Transverse colon (tissue), 4 donors: Measurements from ENCODE around the gene ADAM23. TPM values are rescaled to one million over a fixed set of nuclear protein-coding genes. Genes with fewer than 3 reads are reported as not detected.

Experiments used
- DNase-seq: peaks from one replicate; pipeline ENCODE4 v3.0.0-alpha.2; 2019
- H3K27ac ChIP-seq, 4 donors: fragments of 200-600 bp; sonication (generic); 2 replicates each; pipeline ENCODE4 v1.5.1; 2016 to 2018; ENCODE audit warnings: inconsistent platforms in 4 of 4
- H3K27me3 ChIP-seq: fragments of 200-600 bp; sonication (generic); 2 replicates; pipeline ENCODE4 v1.5.1; 2017; ENCODE audit warnings: inconsistent platforms
- H3K36me3 ChIP-seq, 4 donors: fragments of 200-600 bp; sonication (generic); 2 replicates each; pipeline ENCODE4 v1.5.1; 2017 to 2019; ENCODE audit warnings: inconsistent platforms in 4 of 4
- H3K4me1 ChIP-seq, 4 donors: fragments of 200-600 bp; sonication (generic); 2 replicates each; pipeline ENCODE4 v1.5.1; 2017 to 2020; ENCODE audit warnings: inconsistent platforms in 4 of 4
- H3K4me3 ChIP-seq, 4 donors: fragments of 200-600 bp; sonication (generic); 1 replicate in 1 of 4; 2 replicates in 3 of 4; pipeline versions ENCODE4 v1.5.1 to v1.6.1; 2017 to 2019; ENCODE audit warnings: inconsistent platforms in 4 of 4
- H3K9me3 ChIP-seq, 2 donors: fragments of 200-600 bp; sonication (generic); 2 replicates each; pipeline ENCODE4 v1.5.1; 2017 to 2019; ENCODE audit warnings: inconsistent platforms in 2 of 2
- EP300 ChIP-seq: sonication (generic); formaldehyde crosslinking; IDR thresholded peaks from one replicate; pipeline ENCODE4 v1.6.1; 2017; ENCODE audit warnings: antibody characterized with exemption, low read depth
- POLR2A ChIP-seq: fragments of 450-650 bp; IDR thresholded peaks from one replicate; pipeline ENCODE4 v1.6.1; 2016; ENCODE audit warnings: antibody characterized with exemption, mild to moderate bottlenecking, moderate library complexity
- POLR2AphosphoS5 ChIP-seq, 3 donors: sonication (generic); formaldehyde crosslinking; IDR thresholded peaks; one replicate each; pipeline ENCODE4 v1.6.1; 2016; ENCODE audit warnings: antibody characterized with exemption in 3 of 3
- WGBS, 2 donors: methylation state at CpG; one replicate each; pipeline ENCODE4 v1.1.5; 2018; ENCODE audit warnings: low coverage in 1 of 2; 5-methylcytosine and 5-hydroxymethylcytosine counted together
- in situ Hi-C, 4 donors: fragments of 200-750 bp; cut with MboI; loops; one replicate each; pipeline versions ENCODE4 v1.15.0 to v1.15.1; 2017; ENCODE audit warnings: low sequenced_read_pairs in 3 of 4, low pct_ligation_motif_present in 1 of 4, low pct_unique_long_range_greater_than_20kb in 1 of 4
- intact Hi-C: fragments of 100-400 bp; cut with DNase I; formaldehyde crosslinking; loops from one replicate; pipeline ENCODE4 v1.15.1; 2023; ENCODE audit warnings: low total_unique reads
- total RNA-seq, 4 donors: library from RNA; depleted of rRNA; stranded (reverse); fragments of >200 nt; gene quantifications; one replicate each; pipeline ENCODE4 v1.1.0, GENCODE V29; 2016
- TF ChIP-seq, protein P1 (sequence below), 5 experiments: fragments of 200-600 bp in 3 of 5; fragments of 450-650 bp in 2 of 5; sonication (generic) in 3 of 5; IDR thresholded peaks; 1 replicate in 2 of 5; 2 replicates in 3 of 5; pipeline ENCODE4 v1.5.1; 2016 to 2017; ENCODE audit warnings: antibody characterized with exemption in 5 of 5, inconsistent platforms in 3 of 5, mild to moderate bottlenecking in 2 of 5, moderate library complexity in 1 of 5

The ADAM23 gene
- total RNA-seq, 4 donors from 2014 or later: 1.2 to 4.5 (median 2.2) TPM; not detected in 1

DNA sequence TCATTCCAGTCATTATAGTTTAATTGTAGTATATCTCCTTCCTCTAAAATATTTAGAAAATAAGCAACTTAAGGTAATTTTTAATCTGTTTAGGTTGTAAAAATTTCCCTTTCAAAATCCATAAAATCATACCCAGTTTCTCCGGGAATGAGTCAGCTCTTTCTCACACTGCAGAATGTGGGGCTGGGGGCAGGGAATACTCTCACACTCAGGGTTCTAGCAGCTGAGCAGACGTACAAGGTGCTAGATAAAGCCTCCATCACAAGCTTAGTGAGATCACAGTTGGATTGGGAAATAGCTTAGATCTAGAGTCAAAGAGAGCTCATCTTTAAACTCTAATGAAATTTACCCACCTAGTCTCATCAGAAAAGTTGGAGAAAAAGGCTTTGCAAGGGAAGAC, 119.0 kb downstream of the ADAM23 start:
- no peaks in the 10 kb centered on the region for H3K9me3 ChIP-seq
- DNase-seq: no peak
- H3K27me3 ChIP-seq: no peaks in the 10 kb centered on the region
- intact Hi-C loops (no loop called here), in situ Hi-C loops (no loop called here)
- TF ChIP-seq, protein P1, sequence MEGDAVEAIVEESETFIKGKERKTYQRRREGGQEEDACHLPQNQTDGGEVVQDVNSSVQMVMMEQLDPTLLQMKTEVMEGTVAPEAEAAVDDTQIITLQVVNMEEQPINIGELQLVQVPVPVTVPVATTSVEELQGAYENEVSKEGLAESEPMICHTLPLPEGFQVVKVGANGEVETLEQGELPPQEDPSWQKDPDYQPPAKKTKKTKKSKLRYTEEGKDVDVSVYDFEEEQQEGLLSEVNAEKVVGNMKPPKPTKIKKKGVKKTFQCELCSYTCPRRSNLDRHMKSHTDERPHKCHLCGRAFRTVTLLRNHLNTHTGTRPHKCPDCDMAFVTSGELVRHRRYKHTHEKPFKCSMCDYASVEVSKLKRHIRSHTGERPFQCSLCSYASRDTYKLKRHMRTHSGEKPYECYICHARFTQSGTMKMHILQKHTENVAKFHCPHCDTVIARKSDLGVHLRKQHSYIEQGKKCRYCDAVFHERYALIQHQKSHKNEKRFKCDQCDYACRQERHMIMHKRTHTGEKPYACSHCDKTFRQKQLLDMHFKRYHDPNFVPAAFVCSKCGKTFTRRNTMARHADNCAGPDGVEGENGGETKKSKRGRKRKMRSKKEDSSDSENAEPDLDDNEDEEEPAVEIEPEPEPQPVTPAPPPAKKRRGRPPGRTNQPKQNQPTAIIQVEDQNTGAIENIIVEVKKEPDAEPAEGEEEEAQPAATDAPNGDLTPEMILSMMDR (IDR thresholded peaks at IDR 0.05): no peak
- TF ChIP-seq POLR2A (no peak), POLR2AphosphoS5 (IDR thresholded peaks at IDR 0.05) (no peak), EP300 (no peak)
- H3K27ac ChIP-seq: no peak overlapping the region
- H3K4me1 ChIP-seq: peaks cover 0 to 13% (median 4%) of the 10 kb centered on the region in 4 donors
- WGBS, 2 donors: 94% methylated on average over 2 of the region's 2 CpGs; no CpG with 5 or more reads in 1 of the 2 donors
- no peaks in the 10 kb centered on the region for H3K36me3 ChIP-seq
- H3K4me3 ChIP-seq: no peak overlapping the region

DNA sequence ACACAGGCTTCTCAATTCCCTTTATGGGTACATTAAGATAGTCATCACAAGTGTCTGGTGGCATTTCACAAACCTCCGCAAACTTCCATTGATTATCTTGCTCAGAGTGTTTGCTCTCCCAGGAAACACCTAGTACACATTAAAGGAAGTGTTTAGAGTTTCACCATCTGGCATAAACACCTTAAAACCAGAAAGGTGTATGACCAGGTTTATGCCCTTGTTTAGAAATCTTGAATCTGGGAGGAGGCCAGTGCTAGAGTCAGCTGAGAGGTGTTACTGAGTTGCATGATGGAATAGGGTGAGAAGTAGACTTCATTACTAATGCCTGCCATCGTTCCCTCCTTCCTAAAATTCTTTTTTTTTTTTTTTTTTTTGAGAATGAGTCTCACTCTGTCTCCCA, 120.0 kb downstream of the ADAM23 start:
- H3K27me3 ChIP-seq: no peaks in the 10 kb centered on the region
- H3K27ac ChIP-seq: no peak overlapping the region
- H3K4me1 ChIP-seq: peaks cover 0 to 13% (median 4%) of the 10 kb centered on the region in 4 donors
- no peaks in the 10 kb centered on the region for H3K36me3 ChIP-seq
- DNase-seq: no peak
- WGBS, 2 donors: 27 to 65% methylated on average over 1 to 2 of the region's 2 CpGs
- H3K9me3 ChIP-seq: no peaks in the 10 kb centered on the region
- in situ Hi-C loops (no loop called here), intact Hi-C loops (no loop called here)
- TF ChIP-seq POLR2AphosphoS5 (IDR thresholded peaks at IDR 0.05) (no peak), POLR2A (no peak), EP300 (no peak)
- TF ChIP-seq, protein P1 (IDR thresholded peaks at IDR 0.05): no peak
- no peak overlapping the region for H3K4me3 ChIP-seq

DNA sequence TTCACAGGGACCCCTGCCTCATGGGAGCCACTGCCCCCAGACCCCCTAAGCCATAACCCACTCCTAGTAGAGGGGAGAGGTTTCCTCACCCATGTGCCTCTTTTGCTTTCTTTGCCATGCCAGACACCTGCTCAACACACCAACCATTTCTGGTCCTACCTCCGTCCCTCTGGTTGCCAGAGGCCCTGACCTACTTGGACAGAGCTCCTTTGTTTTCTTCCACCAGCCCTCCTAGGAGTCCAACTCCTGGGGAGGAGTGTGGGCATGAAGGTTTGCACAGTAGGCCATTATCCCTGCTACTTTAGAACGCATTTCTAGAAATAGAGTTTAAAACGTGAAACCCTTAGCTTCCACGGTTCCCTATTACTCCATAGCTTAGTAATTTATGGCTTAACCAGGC, 122.3 kb downstream of the ADAM23 start:
- in situ Hi-C loops: no loop called here
- Histone ChIP-seq H3K9me3 (no peaks in the 10 kb centered on the region), H3K27me3 (no peaks in the 10 kb centered on the region), H3K36me3 (no peaks in the 10 kb centered on the region), H3K4me3 (no peak overlapping the region), H3K4me1 (peaks cover 0 to 13% (median 4%) of the 10 kb centered on the region in 4 donors), H3K27ac (no peak overlapping the region)
- intact Hi-C loops: no loop called here
- WGBS, 2 donors: 63 to 70% methylated on average over 4 of the region's 4 CpGs
- no peak for DNase-seq
- no peak for TF ChIP-seq POLR2A
- no peak for TF ChIP-seq POLR2AphosphoS5 (IDR thresholded peaks at IDR 0.05)
- no peak for TF ChIP-seq EP300
- TF ChIP-seq, protein P1 (IDR thresholded peaks at IDR 0.05): no peak

- no peak for DNase-seq
- Histone ChIP-seq H3K4me3 (no peak overlapping the region), H3K4me1 (peaks cover 0 to 10% (median 3%) of the 10 kb centered on the region in 4 donors), H3K27me3 (no peaks in the 10 kb centered on the region), H3K27ac (no peak overlapping the region), H3K36me3 (no peaks in the 10 kb centered on the region), H3K9me3 (no peaks in the 10 kb centered on the region)
- WGBS, 2 donors: 78 to 88% methylated on average over 2 to 3 of the region's 3 CpGs
- in situ Hi-C loops: no loop called here
- intact Hi-C loops: no loop called here
- TF ChIP-seq POLR2AphosphoS5 (IDR thresholded peaks at IDR 0.05) (no peak), POLR2A (no peak), EP300 (no peak)
- TF ChIP-seq, protein P1 (IDR thresholded peaks at IDR 0.05): no peak
These were observed 126.1 kb downstream of the ADAM23 start for GRCh38 chr2:206569470-206569869.
